Neural cell (in vitro differentiated cells): Measurements from ENCODE around the gene GRIN1.

ENCODE experiments used
- EZH2 ChIP-seq: fragments of 200-600, 300-800 bp; shearing (Covaris generic), sonication (generic); IDR thresholded peaks from 2 replicates; pipeline ENCODE4 v1.6.1; 2014; ENCODE audit warnings: antibody characterized with exemption, low read length, borderline replicate concordance, mild to moderate bottlenecking; ENCODE audit not compliant: insufficient read depth, poor library complexity, severe bottlenecking
- TAF1 ChIP-seq: IDR thresholded peaks from 2 replicates; pipeline ENCODE4 v1.6.1; 2012; ENCODE audit warnings: low read depth
- TF ChIP-seq, protein P1 (sequence below): fragments of 450-650 bp; IDR thresholded peaks from 2 replicates; pipeline ENCODE4 v1.5.1; 2014; ENCODE audit warnings: antibody characterized with exemption, mild to moderate bottlenecking, moderate library complexity; ENCODE audit not compliant: poor library complexity, severe bottlenecking
- TF ChIP-seq, protein P2 (sequence below): IDR thresholded peaks from 2 replicates; pipeline ENCODE4 v1.6.1; 2012; ENCODE audit warnings: borderline replicate concordance

DNA sequence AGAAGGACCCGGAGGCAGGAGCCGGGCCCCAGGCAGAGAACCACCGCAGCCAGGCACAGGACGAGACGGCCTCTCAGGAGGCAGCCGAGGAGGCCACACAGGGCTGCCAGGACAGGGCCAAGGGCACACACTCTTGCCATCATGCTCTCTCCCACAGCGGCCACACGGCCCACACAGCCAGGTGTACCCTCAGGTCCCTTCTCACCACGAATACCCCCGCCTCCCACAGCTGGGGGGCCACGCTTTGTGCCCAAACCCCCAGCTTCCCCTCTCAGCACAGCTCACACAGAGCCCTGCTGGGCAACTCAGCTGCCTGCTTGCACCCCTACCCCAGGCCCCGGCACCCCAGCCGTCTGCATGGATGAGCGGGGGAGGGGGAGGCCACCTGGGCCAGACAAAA is 54.8 kb downstream of the GRIN1 start:
- TF ChIP-seq, protein P1, sequence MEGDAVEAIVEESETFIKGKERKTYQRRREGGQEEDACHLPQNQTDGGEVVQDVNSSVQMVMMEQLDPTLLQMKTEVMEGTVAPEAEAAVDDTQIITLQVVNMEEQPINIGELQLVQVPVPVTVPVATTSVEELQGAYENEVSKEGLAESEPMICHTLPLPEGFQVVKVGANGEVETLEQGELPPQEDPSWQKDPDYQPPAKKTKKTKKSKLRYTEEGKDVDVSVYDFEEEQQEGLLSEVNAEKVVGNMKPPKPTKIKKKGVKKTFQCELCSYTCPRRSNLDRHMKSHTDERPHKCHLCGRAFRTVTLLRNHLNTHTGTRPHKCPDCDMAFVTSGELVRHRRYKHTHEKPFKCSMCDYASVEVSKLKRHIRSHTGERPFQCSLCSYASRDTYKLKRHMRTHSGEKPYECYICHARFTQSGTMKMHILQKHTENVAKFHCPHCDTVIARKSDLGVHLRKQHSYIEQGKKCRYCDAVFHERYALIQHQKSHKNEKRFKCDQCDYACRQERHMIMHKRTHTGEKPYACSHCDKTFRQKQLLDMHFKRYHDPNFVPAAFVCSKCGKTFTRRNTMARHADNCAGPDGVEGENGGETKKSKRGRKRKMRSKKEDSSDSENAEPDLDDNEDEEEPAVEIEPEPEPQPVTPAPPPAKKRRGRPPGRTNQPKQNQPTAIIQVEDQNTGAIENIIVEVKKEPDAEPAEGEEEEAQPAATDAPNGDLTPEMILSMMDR, result no peak
- TF ChIP-seq TAF1 (no peak), EZH2 (no peak)
- TF ChIP-seq, protein P2, sequence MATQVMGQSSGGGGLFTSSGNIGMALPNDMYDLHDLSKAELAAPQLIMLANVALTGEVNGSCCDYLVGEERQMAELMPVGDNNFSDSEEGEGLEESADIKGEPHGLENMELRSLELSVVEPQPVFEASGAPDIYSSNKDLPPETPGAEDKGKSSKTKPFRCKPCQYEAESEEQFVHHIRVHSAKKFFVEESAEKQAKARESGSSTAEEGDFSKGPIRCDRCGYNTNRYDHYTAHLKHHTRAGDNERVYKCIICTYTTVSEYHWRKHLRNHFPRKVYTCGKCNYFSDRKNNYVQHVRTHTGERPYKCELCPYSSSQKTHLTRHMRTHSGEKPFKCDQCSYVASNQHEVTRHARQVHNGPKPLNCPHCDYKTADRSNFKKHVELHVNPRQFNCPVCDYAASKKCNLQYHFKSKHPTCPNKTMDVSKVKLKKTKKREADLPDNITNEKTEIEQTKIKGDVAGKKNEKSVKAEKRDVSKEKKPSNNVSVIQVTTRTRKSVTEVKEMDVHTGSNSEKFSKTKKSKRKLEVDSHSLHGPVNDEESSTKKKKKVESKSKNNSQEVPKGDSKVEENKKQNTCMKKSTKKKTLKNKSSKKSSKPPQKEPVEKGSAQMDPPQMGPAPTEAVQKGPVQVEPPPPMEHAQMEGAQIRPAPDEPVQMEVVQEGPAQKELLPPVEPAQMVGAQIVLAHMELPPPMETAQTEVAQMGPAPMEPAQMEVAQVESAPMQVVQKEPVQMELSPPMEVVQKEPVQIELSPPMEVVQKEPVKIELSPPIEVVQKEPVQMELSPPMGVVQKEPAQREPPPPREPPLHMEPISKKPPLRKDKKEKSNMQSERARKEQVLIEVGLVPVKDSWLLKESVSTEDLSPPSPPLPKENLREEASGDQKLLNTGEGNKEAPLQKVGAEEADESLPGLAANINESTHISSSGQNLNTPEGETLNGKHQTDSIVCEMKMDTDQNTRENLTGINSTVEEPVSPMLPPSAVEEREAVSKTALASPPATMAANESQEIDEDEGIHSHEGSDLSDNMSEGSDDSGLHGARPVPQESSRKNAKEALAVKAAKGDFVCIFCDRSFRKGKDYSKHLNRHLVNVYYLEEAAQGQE, result no peak
